ENCODE results near the gene NDUFA8.

DNA sequence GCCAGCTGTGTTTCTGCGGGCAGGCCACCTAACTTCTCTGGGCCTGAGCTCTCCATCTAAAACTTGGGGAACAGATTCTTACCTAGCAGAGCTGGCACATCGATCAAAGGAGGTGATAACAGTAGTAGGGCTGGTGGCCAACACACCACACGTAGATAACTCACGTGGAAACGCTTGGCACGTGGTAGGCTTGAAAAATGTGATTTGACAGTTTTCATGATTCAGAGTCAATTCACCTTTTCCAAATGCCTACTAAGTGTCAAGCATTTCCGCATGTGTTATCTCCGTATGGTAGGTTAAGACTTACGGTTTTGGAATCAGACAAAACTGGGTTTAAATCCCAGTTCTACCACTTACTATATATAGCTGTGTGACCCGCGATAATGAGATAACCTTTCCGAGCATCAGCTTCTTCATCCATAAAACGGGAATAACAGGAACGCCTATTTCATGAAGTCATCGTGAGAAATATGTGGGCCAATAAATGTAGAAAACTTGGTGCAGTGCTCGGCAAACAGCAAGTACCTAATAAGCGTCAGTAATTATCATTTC lies 25.5 kb downstream of the NDUFA8 start:
- TF ChIP-seq, protein P1, sequence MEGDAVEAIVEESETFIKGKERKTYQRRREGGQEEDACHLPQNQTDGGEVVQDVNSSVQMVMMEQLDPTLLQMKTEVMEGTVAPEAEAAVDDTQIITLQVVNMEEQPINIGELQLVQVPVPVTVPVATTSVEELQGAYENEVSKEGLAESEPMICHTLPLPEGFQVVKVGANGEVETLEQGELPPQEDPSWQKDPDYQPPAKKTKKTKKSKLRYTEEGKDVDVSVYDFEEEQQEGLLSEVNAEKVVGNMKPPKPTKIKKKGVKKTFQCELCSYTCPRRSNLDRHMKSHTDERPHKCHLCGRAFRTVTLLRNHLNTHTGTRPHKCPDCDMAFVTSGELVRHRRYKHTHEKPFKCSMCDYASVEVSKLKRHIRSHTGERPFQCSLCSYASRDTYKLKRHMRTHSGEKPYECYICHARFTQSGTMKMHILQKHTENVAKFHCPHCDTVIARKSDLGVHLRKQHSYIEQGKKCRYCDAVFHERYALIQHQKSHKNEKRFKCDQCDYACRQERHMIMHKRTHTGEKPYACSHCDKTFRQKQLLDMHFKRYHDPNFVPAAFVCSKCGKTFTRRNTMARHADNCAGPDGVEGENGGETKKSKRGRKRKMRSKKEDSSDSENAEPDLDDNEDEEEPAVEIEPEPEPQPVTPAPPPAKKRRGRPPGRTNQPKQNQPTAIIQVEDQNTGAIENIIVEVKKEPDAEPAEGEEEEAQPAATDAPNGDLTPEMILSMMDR (conservative IDR thresholded peaks at IDR 0.05; ENCODE audit: low read depth in 2 of 2), result no peak
- TF ChIP-seq EZH2 (IDR thresholded peaks at IDR 0.05; ENCODE audit: low read depth, unreplicated experiment) (no peak), ZNF114 (CRISPR knock-in tag; IDR thresholded peaks at IDR 0.05) (no peak), EZH2phosphoT487 (IDR thresholded peaks at IDR 0.05; ENCODE audit: unreplicated experiment) (no peak), JUNB (IDR thresholded peaks at IDR 0.05; ENCODE audit: unreplicated experiment) (no peak), POLR2AphosphoS5 (IDR thresholded peaks at IDR 0.05; ENCODE audit: low read depth) (no peak), CREB1 (CRISPR knock-in tag; IDR thresholded peaks at IDR 0.05; ENCODE audit: low read depth) (no peak), NANOG (IDR thresholded peaks at IDR 0.05; ENCODE audit: borderline replicate concordance) (no peak), STAT1 (IDR thresholded peaks at IDR 0.05; ENCODE audit: unreplicated experiment) (no peak), ZNF331 (CRISPR knock-in tag; IDR thresholded peaks at IDR 0.05; ENCODE audit: low read depth) (no peak)
- TF ChIP-seq, protein P2, sequence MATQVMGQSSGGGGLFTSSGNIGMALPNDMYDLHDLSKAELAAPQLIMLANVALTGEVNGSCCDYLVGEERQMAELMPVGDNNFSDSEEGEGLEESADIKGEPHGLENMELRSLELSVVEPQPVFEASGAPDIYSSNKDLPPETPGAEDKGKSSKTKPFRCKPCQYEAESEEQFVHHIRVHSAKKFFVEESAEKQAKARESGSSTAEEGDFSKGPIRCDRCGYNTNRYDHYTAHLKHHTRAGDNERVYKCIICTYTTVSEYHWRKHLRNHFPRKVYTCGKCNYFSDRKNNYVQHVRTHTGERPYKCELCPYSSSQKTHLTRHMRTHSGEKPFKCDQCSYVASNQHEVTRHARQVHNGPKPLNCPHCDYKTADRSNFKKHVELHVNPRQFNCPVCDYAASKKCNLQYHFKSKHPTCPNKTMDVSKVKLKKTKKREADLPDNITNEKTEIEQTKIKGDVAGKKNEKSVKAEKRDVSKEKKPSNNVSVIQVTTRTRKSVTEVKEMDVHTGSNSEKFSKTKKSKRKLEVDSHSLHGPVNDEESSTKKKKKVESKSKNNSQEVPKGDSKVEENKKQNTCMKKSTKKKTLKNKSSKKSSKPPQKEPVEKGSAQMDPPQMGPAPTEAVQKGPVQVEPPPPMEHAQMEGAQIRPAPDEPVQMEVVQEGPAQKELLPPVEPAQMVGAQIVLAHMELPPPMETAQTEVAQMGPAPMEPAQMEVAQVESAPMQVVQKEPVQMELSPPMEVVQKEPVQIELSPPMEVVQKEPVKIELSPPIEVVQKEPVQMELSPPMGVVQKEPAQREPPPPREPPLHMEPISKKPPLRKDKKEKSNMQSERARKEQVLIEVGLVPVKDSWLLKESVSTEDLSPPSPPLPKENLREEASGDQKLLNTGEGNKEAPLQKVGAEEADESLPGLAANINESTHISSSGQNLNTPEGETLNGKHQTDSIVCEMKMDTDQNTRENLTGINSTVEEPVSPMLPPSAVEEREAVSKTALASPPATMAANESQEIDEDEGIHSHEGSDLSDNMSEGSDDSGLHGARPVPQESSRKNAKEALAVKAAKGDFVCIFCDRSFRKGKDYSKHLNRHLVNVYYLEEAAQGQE (IDR thresholded peaks at IDR 0.05; ENCODE audit: unreplicated experiment), result no peak

Data from GM23338 (cell line).